Measurements from ENCODE around the gene GNB1L. TPM values are rescaled to one million over a fixed set of nuclear protein-coding genes. Genes with fewer than 3 reads are reported as not detected.

Gene GNB1L
- total and polyA plus RNA-seq, 2 of the 13 experiments (the other 11 are each of a cell fraction or from before 2014, with no cell fraction given) = 2.5 to 7.4 TPM

- TF ChIP-seq TRIM22 (IDR thresholded peaks at IDR 0.05) (no peak), HMGXB3 (CRISPR knock-in tag; IDR thresholded peaks at IDR 0.05; ENCODE audit: borderline replicate concordance) (peak; percentile 80; the same call in 1 of the 2 replicates), ZNF513 (CRISPR knock-in tag; conservative IDR thresholded peaks at IDR 0.05) (no peak), ADNP (CRISPR knock-in tag; IDR thresholded peaks at IDR 0.05) (peak; percentile 47; the same call in 1 of the 2 replicates), HNF4A (CRISPR knock-in tag; IDR thresholded peaks at IDR 0.05) (no peak)
- TF ChIP-seq, protein P1, sequence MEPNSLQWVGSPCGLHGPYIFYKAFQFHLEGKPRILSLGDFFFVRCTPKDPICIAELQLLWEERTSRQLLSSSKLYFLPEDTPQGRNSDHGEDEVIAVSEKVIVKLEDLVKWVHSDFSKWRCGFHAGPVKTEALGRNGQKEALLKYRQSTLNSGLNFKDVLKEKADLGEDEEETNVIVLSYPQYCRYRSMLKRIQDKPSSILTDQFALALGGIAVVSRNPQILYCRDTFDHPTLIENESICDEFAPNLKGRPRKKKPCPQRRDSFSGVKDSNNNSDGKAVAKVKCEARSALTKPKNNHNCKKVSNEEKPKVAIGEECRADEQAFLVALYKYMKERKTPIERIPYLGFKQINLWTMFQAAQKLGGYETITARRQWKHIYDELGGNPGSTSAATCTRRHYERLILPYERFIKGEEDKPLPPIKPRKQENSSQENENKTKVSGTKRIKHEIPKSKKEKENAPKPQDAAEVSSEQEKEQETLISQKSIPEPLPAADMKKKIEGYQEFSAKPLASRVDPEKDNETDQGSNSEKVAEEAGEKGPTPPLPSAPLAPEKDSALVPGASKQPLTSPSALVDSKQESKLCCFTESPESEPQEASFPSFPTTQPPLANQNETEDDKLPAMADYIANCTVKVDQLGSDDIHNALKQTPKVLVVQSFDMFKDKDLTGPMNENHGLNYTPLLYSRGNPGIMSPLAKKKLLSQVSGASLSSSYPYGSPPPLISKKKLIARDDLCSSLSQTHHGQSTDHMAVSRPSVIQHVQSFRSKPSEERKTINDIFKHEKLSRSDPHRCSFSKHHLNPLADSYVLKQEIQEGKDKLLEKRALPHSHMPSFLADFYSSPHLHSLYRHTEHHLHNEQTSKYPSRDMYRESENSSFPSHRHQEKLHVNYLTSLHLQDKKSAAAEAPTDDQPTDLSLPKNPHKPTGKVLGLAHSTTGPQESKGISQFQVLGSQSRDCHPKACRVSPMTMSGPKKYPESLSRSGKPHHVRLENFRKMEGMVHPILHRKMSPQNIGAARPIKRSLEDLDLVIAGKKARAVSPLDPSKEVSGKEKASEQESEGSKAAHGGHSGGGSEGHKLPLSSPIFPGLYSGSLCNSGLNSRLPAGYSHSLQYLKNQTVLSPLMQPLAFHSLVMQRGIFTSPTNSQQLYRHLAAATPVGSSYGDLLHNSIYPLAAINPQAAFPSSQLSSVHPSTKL (CRISPR knock-in tag; IDR thresholded peaks at IDR 0.05) = no peak; the same call in 1 of the 2 replicates
- TF ChIP-seq, protein P2, sequence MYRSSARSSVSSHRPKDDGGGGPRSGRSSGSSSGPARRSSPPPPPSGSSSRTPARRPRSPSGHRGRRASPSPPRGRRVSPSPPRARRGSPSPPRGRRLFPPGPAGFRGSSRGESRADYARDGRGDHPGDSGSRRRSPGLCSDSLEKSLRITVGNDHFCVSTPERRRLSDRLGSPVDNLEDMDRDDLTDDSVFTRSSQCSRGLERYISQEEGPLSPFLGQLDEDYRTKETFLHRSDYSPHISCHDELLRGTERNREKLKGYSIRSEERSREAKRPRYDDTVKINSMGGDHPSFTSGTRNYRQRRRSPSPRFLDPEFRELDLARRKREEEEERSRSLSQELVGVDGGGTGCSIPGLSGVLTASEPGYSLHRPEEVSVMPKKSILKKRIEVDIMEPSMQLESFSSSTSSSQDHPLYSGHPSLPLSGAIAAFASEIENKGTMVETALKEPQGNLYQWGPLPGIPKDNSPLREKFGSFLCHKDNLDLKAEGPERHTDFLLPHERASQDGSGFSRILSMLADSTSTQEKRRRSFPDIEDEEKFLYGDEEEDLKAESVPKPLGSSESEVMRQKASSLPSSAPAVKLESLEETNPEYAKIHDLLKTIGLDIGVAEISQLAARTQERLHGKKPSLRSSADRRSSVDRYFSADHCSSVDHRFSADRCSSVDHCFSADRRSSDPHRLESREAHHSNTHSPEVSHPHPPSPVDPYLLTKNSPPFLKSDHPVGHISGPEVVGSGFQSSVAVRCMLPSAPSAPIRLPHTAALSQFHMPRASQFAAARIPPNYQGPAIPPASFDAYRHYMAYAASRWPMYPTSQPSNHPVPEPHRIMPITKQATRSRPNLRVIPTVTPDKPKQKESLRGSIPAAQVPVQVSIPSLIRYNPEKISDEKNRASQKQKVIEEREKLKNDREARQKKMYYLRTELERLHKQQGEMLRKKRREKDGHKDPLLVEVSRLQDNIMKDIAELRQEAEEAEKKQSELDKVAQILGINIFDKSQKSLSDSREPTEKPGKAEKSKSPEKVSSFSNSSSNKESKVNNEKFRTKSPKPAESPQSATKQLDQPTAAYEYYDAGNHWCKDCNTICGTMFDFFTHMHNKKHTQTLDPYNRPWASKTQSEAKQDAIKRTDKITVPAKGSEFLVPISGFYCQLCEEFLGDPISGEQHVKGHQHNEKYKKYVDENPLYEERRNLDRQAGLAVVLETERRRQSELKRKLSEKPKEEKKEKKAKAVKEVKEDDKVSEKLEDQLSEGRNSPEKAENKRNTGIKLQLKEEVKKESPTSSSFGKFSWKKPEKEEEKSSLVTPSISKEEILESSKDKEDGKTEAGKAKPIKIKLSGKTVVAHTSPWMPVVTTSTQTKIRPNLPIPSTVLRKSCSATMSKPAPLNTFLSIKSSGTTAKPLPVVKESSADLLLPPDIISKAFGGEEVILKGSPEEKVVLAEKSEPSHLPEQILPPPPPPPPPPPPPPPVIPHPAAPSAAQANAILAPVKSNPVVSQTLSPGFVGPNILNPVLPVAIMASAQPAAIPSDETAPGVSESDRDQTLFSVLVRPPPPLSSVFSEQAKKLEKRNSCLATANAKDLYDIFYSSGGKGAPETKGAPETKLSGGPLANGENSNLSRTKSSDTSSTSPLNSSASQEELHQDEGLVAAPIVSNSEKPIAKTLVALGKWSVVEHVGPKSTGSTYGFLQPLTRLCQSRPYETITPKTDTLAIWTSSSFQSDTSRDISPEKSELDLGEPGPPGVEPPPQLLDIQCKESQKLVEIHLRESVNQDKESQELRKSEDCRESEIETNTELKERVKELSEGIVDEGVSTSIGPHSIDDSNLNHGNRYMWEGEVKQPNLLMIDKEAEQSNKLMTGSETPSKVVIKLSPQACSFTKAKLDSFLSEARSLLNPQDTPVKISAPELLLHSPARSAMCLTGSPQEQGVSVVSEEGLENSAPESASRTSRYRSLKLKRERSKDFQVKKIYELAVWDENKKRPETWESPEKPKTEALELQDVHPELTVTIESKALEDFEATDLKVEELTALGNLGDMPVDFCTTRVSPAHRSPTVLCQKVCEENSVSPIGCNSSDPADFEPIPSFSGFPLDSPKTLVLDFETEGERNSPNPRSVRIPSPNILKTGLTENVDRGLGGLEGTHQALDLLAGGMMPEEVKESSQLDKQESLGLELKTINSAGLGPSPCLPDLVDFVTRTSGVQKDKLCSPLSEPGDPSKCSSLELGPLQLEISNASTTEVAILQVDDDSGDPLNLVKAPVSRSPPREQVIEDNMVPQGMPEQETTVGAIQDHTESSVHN (CRISPR knock-in tag; IDR thresholded peaks at IDR 0.05) = peak; percentile 65; the same call in 1 of the 2 replicates
These were observed at the start of gene GNB1L, which contains the start of gene RTL10 (continued) for GRCh38 chr22:19854778-19855503.

Data from HepG2 (cell line).